Skeletal muscle satellite cell (primary cell): ENCODE data around the gene RNF157. TPM values are rescaled to one million over a fixed set of nuclear protein-coding genes. Genes with fewer than 3 reads are reported as not detected.

ENCODE experiments used
- H3K27me3 ChIP-seq: 2 replicates; pipeline ENCODE4 v1.7.0; 2013; ENCODE audit warnings: low read length; ENCODE audit not compliant: control insufficient read depth, insufficient read depth
- H3K36me3 ChIP-seq: 2 replicates; pipeline ENCODE4 v1.7.0; 2013; ENCODE audit warnings: mild to moderate bottlenecking, control low read depth, low read length; ENCODE audit not compliant: insufficient read depth
- H3K4me1 ChIP-seq: 2 replicates; pipeline ENCODE4 v1.7.0; 2013; ENCODE audit warnings: low read length; ENCODE audit not compliant: control insufficient read depth, insufficient read depth
- H3K4me2 ChIP-seq: 2 replicates; pipeline ENCODE4 v1.7.0; 2013; ENCODE audit warnings: mild to moderate bottlenecking, low read length
- H3K4me3 ChIP-seq: 2 replicates; pipeline ENCODE4 v1.7.0; 2013; ENCODE audit warnings: low read length
- H3K9ac ChIP-seq: 2 replicates; pipeline ENCODE4 v1.7.0; 2013; ENCODE audit warnings: mild to moderate bottlenecking, low read depth, low read length, moderate library complexity
- H3K9me3 ChIP-seq: replicated peaks from 2 replicates; pipeline ENCODE4 v1.7.0; 2013; ENCODE audit warnings: mild to moderate bottlenecking, control low read depth, low read length
- total RNA-seq: library from RNA; depleted of rRNA; stranded (reverse); fragments of >200 nt; gene quantifications from 2 replicates; pipeline ENCODE4 v1.2.3, GENCODE V29; 2012; rRNA removed

The RNF157 gene
- total RNA-seq, result 0.25 and 0.44 TPM in 2 replicates

GRCh38 chr17:76240461-76241203 is at the start of gene RNF157:
Gene RNF157, minus strand, starts transcription at chr17:76240493. Its CDS starts 253 bp downstream, at chr17:76240240.
- Histone ChIP-seq H3K9ac (peak within 1 kb of the TSS; percentile 71), H3K36me3 (no peaks in the 10 kb centered on the region), H3K4me3 (peak within 1 kb of the TSS; percentile 75), H3K9me3 (no peaks in the 10 kb centered on the region), H3K4me2 (peak within 1 kb of the TSS; percentile 100), H3K4me1 (peaks cover 12% of the 10 kb centered on the region), H3K27me3 (peaks cover 55% of the 10 kb centered on the region)

- Histone ChIP-seq H3K9me3 (no peaks in the 10 kb centered on the region), H3K27me3 (no peaks in the 10 kb centered on the region), H3K36me3 (no peaks in the 10 kb centered on the region), H3K4me1 (peaks cover 3% of the 10 kb centered on the region), H3K4me2 (no peak overlapping the region), H3K4me3 (no peak overlapping the region), H3K9ac (no peak overlapping the region)
Measured at GRCh38 chr17:76281573-76282371, 41.5 kb upstream of the RNF157 start.

- Histone ChIP-seq H3K4me3 (no peak overlapping the region), H3K4me1 (peaks cover 5% of the 10 kb centered on the region), H3K9me3 (no peaks in the 10 kb centered on the region), H3K27me3 (no peaks in the 10 kb centered on the region), H3K36me3 (no peaks in the 10 kb centered on the region), H3K4me2 (no peak overlapping the region), H3K9ac (no peak overlapping the region)
Measured at GRCh38 chr17:76280650-76281049, 40.4 kb upstream of the RNF157 start.

- Histone ChIP-seq H3K27me3 (no peaks in the 10 kb centered on the region), H3K9me3 (no peaks in the 10 kb centered on the region), H3K4me2 (no peak overlapping the region), H3K4me1 (peaks cover 5% of the 10 kb centered on the region), H3K4me3 (no peak overlapping the region), H3K9ac (no peak overlapping the region), H3K36me3 (no peaks in the 10 kb centered on the region)
Measured at GRCh38 chr17:76279742-76280287, 39.5 kb upstream of the RNF157 start.

GRCh38 chr17:76278952-76279741 is 38.9 kb upstream of the RNF157 start:
- Histone ChIP-seq H3K4me1 (peaks cover 5% of the 10 kb centered on the region), H3K9me3 (no peaks in the 10 kb centered on the region), H3K4me3 (no peak overlapping the region), H3K9ac (no peak overlapping the region), H3K4me2 (no peak overlapping the region), H3K27me3 (no peaks in the 10 kb centered on the region), H3K36me3 (no peaks in the 10 kb centered on the region)

- Histone ChIP-seq H3K9me3 (no peaks in the 10 kb centered on the region), H3K4me3 (no peak overlapping the region), H3K4me1 (peaks cover 5% of the 10 kb centered on the region), H3K27me3 (no peaks in the 10 kb centered on the region), H3K9ac (no peak overlapping the region), H3K4me2 (no peak overlapping the region), H3K36me3 (no peaks in the 10 kb centered on the region)
Measured at GRCh38 chr17:76278268-76278908, 38.1 kb upstream of the RNF157 start.

- no peaks in the 10 kb centered on the region for H3K27me3 ChIP-seq
- no peaks in the 10 kb centered on the region for H3K9me3 ChIP-seq
- no peak overlapping the region for H3K9ac ChIP-seq
- no peak overlapping the region for H3K4me2 ChIP-seq
- H3K4me1 ChIP-seq, result peaks cover 5% of the 10 kb centered on the region
- no peaks in the 10 kb centered on the region for H3K36me3 ChIP-seq
- H3K4me3 ChIP-seq, result no peak overlapping the region
Measured at GRCh38 chr17:76277300-76278267, 37.3 kb upstream of the RNF157 start.

GRCh38 chr17:76276461-76277299 is 36.4 kb upstream of the RNF157 start:
- no peak overlapping the region for H3K4me2 ChIP-seq
- no peaks in the 10 kb centered on the region for H3K27me3 ChIP-seq
- H3K4me3 ChIP-seq, result no peak overlapping the region
- H3K9me3 ChIP-seq, result no peaks in the 10 kb centered on the region
- H3K36me3 ChIP-seq, result no peaks in the 10 kb centered on the region
- no peak overlapping the region for H3K9ac ChIP-seq
- peaks cover 5% of the 10 kb centered on the region for H3K4me1 ChIP-seq

- Histone ChIP-seq H3K4me2 (no peak overlapping the region), H3K9me3 (no peaks in the 10 kb centered on the region), H3K4me1 (peaks cover 5% of the 10 kb centered on the region), H3K36me3 (no peaks in the 10 kb centered on the region), H3K9ac (no peak overlapping the region), H3K4me3 (no peak overlapping the region), H3K27me3 (no peaks in the 10 kb centered on the region)
Measured at GRCh38 chr17:76276069-76276431, 35.8 kb upstream of the RNF157 start.
